ENCODE measurements around the gene PGA5.
"Not testable (repeated sequence)": the region's sequence is repeated elsewhere in the genome, so short reads cannot be mapped to it uniquely, and the experiment has no call there.

The PGA5 gene

DNA sequence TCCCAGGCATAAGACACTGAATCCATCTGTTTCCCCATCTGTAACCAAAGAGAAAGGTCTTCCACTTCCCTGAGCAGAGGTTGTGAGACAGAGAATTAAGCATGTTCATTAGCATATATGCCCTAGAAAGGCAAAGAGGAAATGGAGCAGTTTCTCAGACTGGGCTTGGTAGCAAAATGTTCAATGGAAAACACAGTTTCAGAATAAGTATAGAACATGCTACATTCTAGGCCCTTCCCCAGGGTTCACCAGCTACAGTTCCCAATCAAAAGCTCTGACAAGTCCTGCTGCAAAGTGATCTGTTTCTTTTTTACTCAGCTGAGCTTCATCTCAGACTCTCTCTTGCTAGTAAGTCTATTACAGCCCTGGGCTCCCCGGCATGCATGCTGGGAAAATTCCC lies 11.4 kb downstream of the PGA5 start:
- not testable (repeated sequence) for H3K9me3 ChIP-seq (ENCODE audit: control insufficient read depth, insufficient read depth, low read length); H3K27ac ChIP-seq (ENCODE audit: low read depth, low read length); H3K9ac ChIP-seq (ENCODE audit: low read depth, low read length)

DNA sequence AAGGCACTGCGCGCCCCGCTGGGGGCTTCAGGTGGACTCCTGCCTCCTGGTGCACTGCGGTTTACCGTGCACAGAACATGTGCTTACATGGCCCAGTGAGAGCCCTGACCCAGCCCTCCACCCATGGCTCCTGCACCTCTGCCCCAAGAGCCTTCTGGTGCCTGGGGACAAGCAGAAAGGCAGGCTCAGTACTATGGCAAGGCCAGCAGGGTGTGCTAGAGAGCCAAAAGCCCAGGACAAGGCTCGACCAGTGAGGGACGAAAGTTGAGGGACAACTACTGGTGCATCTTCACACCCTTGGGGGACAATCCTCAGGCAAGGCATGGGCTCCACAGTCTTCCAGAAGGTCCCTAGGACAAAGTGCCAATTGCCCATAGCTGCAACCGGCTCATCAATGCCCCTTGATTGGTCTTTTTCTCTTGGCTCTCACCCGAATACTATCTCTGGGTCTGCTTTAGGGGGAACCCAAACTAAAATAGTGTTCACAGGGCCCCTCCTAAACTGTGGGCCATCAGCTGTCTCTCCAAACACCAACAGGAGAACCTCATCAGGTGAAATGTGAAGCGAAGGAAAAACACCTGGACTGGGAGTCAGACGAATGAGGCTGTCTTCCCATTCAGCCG lies 13.5 kb downstream of the PGA5 start:
- Histone ChIP-seq H3K4me1 (ENCODE audit: control insufficient read depth, insufficient read depth, low read length) (no peaks in the 10 kb centered on the region), H3K4me3 (ENCODE audit: low read depth, low read length) (no peak overlapping the region), H3K27me3 (ENCODE audit: control insufficient read depth, insufficient read depth, low read length) (no peaks in the 10 kb centered on the region), H3K27ac (ENCODE audit: low read depth, low read length) (no peak overlapping the region), H3K9me3 (ENCODE audit: control insufficient read depth, insufficient read depth, low read length) (no peaks in the 10 kb centered on the region), H3K9ac (ENCODE audit: low read depth, low read length) (no peak overlapping the region), H3K36me3 (ENCODE audit: control insufficient read depth, insufficient read depth, low read length) (peaks cover 21% of the 10 kb centered on the region)

More for the DNA sequence above, 11.4 kb downstream of the PGA5 start:
- not testable (repeated sequence) for H3K4me1 ChIP-seq (ENCODE audit: control insufficient read depth, insufficient read depth, low read length); H3K4me3 ChIP-seq (ENCODE audit: low read depth, low read length); H3K27me3 ChIP-seq (ENCODE audit: control insufficient read depth, insufficient read depth, low read length); H3K36me3 ChIP-seq (ENCODE audit: control insufficient read depth, insufficient read depth, low read length)

DNA sequence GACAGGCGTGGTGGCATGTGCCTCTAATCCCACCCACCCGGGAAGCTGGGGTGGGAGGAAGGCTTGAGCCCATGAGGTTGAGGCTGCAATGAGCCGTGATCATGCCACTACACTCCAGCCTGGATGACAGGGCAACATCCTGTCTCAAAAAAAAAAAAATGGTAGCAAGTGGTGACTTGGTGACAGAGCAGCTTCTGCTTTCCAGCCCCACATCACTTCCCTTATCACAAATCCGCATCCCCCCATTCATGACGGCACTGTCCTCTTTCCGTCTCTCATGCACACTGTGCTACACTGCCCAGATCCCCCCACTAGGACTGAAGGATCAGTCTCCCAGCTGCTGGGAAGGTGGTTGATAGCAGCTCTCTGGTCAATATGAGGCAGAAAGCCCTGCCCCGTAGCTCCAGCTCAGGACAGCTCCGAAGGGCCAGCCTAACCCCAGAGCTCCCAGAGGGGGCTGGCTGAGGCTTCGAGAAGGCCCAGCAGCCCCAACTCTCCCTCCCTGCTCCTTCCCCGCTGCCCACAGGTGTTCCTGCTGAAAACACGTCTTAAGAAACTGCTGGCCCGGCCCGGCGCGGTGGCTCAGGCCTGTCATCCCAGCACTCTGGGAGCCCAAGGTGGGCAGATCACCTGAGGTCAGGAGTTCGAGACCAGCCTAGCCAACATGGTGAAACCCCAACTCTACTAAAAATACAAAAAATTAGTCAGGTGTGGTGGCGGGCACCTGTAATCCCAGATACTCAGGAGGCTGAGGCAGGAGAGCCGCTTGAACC lies 15.9 kb downstream of the PGA5 start:
- Histone ChIP-seq H3K9ac (ENCODE audit: low read depth, low read length) (no peak overlapping the region), H3K36me3 (ENCODE audit: control insufficient read depth, insufficient read depth, low read length) (peaks cover 22% of the 10 kb centered on the region)

DNA sequence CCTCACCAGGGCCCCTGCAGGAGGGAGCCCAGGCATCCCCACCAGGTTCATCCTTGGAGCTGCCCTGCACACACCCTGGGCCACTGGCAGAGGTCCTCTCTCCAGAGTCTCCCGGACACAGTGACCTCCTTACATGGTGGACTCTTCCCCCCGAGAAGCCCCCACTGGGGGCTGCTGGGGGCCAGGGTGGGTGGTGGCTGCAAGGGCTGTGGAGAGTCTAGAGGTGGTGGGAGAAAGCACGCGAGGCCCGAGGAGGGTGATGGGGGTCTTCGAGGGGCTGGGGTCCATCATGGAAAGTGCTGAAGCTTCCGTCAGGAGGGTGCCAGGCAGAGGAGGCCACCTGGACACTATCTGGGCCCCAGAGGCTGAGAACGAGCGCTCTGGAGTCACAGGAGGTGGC lies 17.6 kb downstream of the PGA5 start:
- H3K36me3 ChIP-seq (ENCODE audit: control insufficient read depth, insufficient read depth, low read length), result peaks cover 29% of the 10 kb centered on the region
- no peaks in the 10 kb centered on the region for H3K4me1 ChIP-seq (ENCODE audit: control insufficient read depth, insufficient read depth, low read length)
- H3K4me3 ChIP-seq (ENCODE audit: low read depth, low read length), result no peak overlapping the region
- no peak overlapping the region for H3K9ac ChIP-seq (ENCODE audit: low read depth, low read length)
- no peak overlapping the region for H3K27ac ChIP-seq (ENCODE audit: low read depth, low read length)
- no peaks in the 10 kb centered on the region for H3K9me3 ChIP-seq (ENCODE audit: control insufficient read depth, insufficient read depth, low read length)
- H3K27me3 ChIP-seq (ENCODE audit: control insufficient read depth, insufficient read depth, low read length), result no peaks in the 10 kb centered on the region

More for the DNA sequence above, 15.9 kb downstream of the PGA5 start:
- Histone ChIP-seq H3K4me3 (ENCODE audit: low read depth, low read length) (no peak overlapping the region), H3K27me3 (ENCODE audit: control insufficient read depth, insufficient read depth, low read length) (no peaks in the 10 kb centered on the region), H3K4me1 (ENCODE audit: control insufficient read depth, insufficient read depth, low read length) (no peaks in the 10 kb centered on the region), H3K9me3 (ENCODE audit: control insufficient read depth, insufficient read depth, low read length) (no peaks in the 10 kb centered on the region), H3K27ac (ENCODE audit: low read depth, low read length) (no peak overlapping the region)

DNA sequence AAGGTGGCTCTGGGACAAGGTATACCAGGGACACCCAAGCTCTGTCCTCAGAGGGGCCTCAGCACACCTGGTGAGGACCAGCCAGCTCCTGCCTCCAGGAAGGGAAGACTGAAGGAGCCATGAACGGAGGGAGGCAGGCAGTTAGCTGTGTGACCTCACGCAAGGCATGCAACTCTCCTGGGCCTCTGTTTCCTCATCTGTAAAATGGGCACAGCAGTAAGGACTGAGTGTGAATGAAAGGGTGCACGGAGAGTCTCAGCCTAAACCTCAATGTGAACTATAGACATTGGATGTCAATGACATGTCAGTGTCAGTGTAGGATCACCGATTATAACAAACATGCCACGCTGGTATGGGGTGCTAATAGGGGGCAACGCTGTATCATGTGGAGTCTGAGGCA lies 18.4 kb downstream of the PGA5 start:
- Histone ChIP-seq H3K36me3 (ENCODE audit: control insufficient read depth, insufficient read depth, low read length) (peaks cover 31% of the 10 kb centered on the region), H3K9ac (ENCODE audit: low read depth, low read length) (no peak overlapping the region), H3K27me3 (ENCODE audit: control insufficient read depth, insufficient read depth, low read length) (no peaks in the 10 kb centered on the region), H3K27ac (ENCODE audit: low read depth, low read length) (no peak overlapping the region), H3K4me1 (ENCODE audit: control insufficient read depth, insufficient read depth, low read length) (no peaks in the 10 kb centered on the region), H3K9me3 (ENCODE audit: control insufficient read depth, insufficient read depth, low read length) (no peaks in the 10 kb centered on the region), H3K4me3 (ENCODE audit: low read depth, low read length) (no peak overlapping the region)

DNA sequence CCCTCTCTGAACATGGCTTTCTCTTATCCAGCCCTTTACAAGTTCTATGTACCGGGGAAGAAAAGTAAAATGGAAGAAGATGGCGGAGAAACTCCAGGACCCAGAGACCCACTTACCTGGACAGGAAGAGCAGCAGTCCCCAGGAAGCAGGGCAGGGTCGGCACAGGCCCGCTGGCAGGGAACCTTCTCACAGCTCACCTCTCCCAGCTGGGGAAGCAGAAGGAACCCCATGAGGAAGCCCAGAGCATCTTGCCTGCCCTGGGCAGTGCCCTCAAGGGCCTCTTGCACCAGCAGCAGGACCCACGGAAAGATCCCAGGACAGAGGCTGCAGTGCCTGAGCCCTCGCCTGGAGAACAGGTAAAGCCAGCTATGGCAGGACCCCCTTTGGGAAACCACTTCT lies 23.4 kb downstream of the PGA5 start:
- Histone ChIP-seq H3K27ac (ENCODE audit: low read depth, low read length) (no peak overlapping the region), H3K36me3 (ENCODE audit: control insufficient read depth, insufficient read depth, low read length) (peaks cover 12% of the 10 kb centered on the region), H3K9ac (ENCODE audit: low read depth, low read length) (no peak overlapping the region), H3K4me1 (ENCODE audit: control insufficient read depth, insufficient read depth, low read length) (no peaks in the 10 kb centered on the region), H3K4me3 (ENCODE audit: low read depth, low read length) (no peak overlapping the region), H3K9me3 (ENCODE audit: control insufficient read depth, insufficient read depth, low read length) (no peaks in the 10 kb centered on the region), H3K27me3 (ENCODE audit: control insufficient read depth, insufficient read depth, low read length) (no peaks in the 10 kb centered on the region)

DNA sequence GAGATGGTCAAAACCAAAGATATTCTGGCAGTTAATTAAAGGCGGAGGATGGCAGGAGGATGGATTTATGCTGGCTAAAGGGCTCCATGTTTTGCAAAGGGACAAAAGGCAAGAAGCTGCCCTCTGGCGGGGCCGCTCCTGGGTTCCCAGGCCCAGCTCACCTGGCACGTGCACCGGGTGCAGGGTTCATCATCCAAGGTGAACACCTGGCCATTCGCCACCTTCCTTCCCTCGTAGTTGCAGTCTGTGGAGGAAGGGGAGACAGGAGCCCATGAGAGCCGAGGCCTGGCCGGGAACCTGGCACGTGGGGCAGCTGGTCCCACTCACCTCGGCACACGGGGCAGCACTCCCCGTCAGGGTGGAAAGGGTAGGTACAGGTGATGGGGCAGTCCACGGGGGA lies 23.8 kb downstream of the PGA5 start:
- Histone ChIP-seq H3K4me1 (ENCODE audit: control insufficient read depth, insufficient read depth, low read length) (no peaks in the 10 kb centered on the region), H3K9me3 (ENCODE audit: control insufficient read depth, insufficient read depth, low read length) (no peaks in the 10 kb centered on the region), H3K4me3 (ENCODE audit: low read depth, low read length) (no peak overlapping the region), H3K36me3 (ENCODE audit: control insufficient read depth, insufficient read depth, low read length) (peaks cover 9% of the 10 kb centered on the region; the same call in 1 of the 2 replicates), H3K27me3 (ENCODE audit: control insufficient read depth, insufficient read depth, low read length) (no peaks in the 10 kb centered on the region), H3K27ac (ENCODE audit: low read depth, low read length) (no peak overlapping the region), H3K9ac (ENCODE audit: low read depth, low read length) (no peak overlapping the region)

DNA sequence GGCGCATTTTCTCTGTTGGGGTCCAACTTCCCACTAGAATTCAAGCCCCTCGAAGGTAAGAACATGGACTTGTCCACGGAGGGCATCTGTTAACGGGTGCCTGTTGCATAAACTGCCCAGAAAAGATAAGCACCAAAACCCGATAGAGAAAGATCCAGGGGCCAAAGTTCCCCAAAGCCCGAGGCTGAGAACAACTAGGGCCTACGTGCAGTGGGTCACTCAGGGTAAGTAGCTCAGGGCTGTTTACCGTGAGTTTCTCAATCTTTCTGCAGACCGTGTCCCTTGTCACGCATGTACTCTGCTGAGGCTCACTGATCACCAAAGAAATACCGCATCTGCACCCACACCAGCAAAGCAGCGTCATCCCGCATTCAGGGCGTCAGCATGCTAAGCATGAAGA lies 24.4 kb downstream of the PGA5 start:
- Histone ChIP-seq H3K27me3 (ENCODE audit: control insufficient read depth, insufficient read depth, low read length) (no peaks in the 10 kb centered on the region), H3K27ac (ENCODE audit: low read depth, low read length) (no peak overlapping the region), H3K4me3 (ENCODE audit: low read depth, low read length) (no peak overlapping the region), H3K9me3 (ENCODE audit: control insufficient read depth, insufficient read depth, low read length) (no peaks in the 10 kb centered on the region), H3K4me1 (ENCODE audit: control insufficient read depth, insufficient read depth, low read length) (no peaks in the 10 kb centered on the region), H3K36me3 (ENCODE audit: control insufficient read depth, insufficient read depth, low read length) (peaks cover 12% of the 10 kb centered on the region), H3K9ac (ENCODE audit: low read depth, low read length) (no peak overlapping the region)

DNA sequence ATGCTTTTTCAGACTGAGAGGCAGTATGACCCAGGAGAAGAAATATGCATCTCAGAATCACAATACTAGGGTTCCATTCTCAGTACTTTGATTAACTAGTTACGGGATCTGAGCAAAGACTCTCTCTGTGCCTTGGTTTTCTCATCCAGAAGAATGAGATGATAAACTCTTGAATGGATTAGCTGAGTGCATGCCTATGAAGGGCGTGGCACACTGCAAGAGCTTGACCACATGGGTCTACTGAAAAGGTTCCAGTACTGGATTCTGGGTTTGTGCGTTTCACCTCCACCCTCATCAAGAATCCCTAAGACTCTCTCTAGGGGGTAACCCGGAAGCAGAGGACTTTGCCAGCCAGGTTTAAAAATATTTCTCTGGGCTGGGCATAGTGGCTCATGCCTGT lies 25.6 kb downstream of the PGA5 start:
- Histone ChIP-seq H3K27ac (ENCODE audit: low read depth, low read length) (no peak overlapping the region), H3K4me3 (ENCODE audit: low read depth, low read length) (no peak overlapping the region), H3K9me3 (ENCODE audit: control insufficient read depth, insufficient read depth, low read length) (no peaks in the 10 kb centered on the region), H3K36me3 (ENCODE audit: control insufficient read depth, insufficient read depth, low read length) (peaks cover 21% of the 10 kb centered on the region), H3K27me3 (ENCODE audit: control insufficient read depth, insufficient read depth, low read length) (no peaks in the 10 kb centered on the region), H3K4me1 (ENCODE audit: control insufficient read depth, insufficient read depth, low read length) (no peaks in the 10 kb centered on the region), H3K9ac (ENCODE audit: low read depth, low read length) (no peak overlapping the region)

DNA sequence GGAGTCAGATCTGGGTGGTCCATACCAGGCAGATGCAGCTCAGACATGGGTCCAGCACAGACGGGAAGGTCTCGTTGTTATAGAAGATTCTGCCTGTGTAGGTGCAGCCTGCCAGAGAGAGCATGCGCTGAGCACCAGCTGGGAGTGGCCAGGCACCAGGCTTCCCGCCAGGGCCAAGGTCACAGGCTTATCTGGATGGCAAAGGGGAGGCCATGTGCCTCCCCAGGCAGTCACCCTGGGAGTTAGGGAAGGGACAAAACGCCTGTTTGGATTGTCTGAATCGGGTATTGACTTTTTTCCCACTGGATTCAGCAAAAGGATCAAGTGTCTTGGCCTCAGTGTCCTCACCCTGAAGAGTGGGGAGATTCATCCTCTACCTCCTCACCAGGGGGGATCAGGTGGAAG lies 26.5 kb downstream of the PGA5 start:
- peaks cover 29% of the 10 kb centered on the region for H3K36me3 ChIP-seq (ENCODE audit: control insufficient read depth, insufficient read depth, low read length)
- H3K4me1 ChIP-seq (ENCODE audit: control insufficient read depth, insufficient read depth, low read length), result no peaks in the 10 kb centered on the region
- no peak overlapping the region for H3K9ac ChIP-seq (ENCODE audit: low read depth, low read length)
- no peak overlapping the region for H3K27ac ChIP-seq (ENCODE audit: low read depth, low read length)
- no peak overlapping the region for H3K4me3 ChIP-seq (ENCODE audit: low read depth, low read length)
- no peaks in the 10 kb centered on the region for H3K27me3 ChIP-seq (ENCODE audit: control insufficient read depth, insufficient read depth, low read length)
- no peaks in the 10 kb centered on the region for H3K9me3 ChIP-seq (ENCODE audit: control insufficient read depth, insufficient read depth, low read length)

DNA sequence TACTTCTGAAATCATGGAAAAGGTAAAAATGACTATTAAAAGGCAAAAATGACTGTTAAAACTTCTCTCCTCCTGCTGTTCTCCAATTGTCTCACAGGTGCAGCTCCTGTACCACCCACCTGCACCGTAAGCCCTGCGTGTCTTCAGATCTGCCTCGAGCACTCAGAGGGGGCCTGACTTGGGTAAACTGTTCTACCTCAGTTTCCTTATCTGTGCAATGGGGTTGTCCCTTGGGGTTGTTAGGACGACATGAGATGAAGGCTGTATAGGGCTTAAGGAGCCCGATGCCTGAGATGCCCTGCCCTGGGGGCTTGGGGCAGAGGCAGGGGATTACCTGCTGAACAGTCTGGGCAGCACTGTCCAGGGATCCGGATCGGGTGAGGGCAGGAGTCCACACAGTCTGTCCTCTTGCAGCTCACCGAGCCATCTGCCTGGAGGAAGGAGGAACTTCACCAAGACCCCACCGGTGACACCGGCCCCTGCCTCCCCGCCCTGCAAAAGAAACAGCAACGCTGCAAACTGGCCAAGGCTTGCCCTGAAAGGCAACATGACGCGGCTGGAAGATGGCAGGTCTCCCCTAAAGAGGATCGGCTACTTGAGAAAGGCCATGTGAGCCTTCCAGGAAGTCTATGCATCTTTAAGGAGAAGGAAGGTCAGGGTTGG lies 27.7 kb downstream of the PGA5 start:
- Histone ChIP-seq H3K27me3 (ENCODE audit: control insufficient read depth, insufficient read depth, low read length) (no peaks in the 10 kb centered on the region), H3K9me3 (ENCODE audit: control insufficient read depth, insufficient read depth, low read length) (no peaks in the 10 kb centered on the region), H3K4me3 (ENCODE audit: low read depth, low read length) (no peak overlapping the region), H3K27ac (ENCODE audit: low read depth, low read length) (no peak overlapping the region), H3K4me1 (ENCODE audit: control insufficient read depth, insufficient read depth, low read length) (no peaks in the 10 kb centered on the region), H3K36me3 (ENCODE audit: control insufficient read depth, insufficient read depth, low read length) (peaks cover 23% of the 10 kb centered on the region), H3K9ac (ENCODE audit: low read depth, low read length) (no peak overlapping the region)

Data from HUES48 (cell line).